GM18861 (cell line): ENCODE data around the gene ARHGEF40.

Experiments used
- ATAC-seq: cut with Tn5 transposase; IDR thresholded peaks from one replicate; pipeline ENCODE4 v1.9.1; 2021; ENCODE audit not compliant: unreplicated experiment

Gene ARHGEF40

DNA sequence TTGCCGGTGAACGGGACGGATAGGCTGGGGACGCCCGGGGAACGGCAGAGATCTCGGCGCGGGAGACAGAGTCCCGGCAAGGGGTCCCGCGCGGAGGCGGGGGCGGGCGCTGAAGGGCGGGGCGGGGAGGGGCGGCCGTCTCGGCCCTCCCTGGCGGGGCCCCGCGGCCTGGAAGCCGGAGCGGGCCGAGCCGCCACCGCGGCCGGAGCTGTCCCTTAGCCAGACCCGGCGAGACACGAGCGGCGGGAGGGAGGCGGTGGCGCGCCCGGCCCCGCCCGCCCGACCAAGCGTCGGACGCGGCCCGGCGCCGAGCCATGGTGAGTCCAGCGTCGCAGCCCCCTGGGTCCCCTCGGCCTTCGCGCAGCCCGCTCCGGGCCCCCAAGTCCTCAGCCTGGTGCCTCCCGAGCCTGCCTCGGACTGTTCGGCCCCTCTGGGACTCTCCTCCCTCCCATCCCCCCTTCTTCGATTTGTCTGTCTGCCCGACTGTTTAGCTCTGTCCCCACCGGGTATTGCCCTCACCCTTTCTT lies at the start of gene ARHGEF40:
Gene ARHGEF40 (plus strand): TSS at position 222 of the 527 bp plus-strand sequence. CDS start 93 bp downstream, at position 315.
- no peak for ATAC-seq

DNA sequence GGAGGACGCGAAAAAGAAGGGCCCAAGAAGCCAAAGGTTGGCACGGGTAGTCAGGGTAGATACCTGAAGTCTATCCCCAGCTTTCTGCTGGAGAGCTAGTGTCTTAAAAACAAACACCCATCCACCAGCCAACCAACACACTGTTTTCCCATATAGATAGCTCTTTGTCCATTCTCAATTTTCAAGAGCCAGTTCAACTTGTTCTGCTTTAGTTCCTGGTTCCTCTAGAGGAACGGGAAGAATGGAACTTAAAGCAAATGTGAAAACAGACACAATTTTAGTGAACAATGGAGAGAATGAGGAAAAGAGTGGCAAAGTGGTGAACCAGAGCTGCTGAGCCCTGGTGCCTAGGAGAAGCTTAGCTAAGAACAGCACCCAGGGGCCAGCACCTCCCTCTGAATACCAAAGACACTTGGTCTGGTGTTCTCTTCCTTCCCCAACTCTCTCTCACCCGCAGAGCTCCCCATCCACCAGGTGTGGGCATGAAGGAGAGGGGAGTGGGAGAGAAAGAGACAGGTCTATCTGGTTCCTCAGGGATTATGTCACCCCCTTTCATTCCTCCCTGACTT lies 49.0 kb upstream of the ARHGEF40 start:
- ATAC-seq: no peak

DNA sequence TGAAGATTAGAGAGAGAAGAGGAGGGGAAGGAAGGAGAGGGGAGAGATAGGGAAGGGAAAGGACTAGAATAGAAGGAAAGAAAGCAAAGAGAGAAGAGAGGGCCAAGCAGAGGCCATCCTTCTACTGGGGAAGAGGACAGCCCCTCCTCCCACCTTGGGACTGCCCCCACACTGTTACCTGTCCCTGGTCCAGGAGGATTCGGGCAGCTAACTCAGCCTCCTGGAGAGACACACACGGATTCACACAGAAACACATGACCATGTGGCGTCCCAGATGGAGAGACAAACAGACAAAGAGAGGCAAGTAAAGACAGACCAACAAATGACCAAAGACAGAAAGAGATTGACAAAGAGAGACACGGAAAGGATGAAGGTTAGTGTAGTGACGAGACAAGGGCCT lies 47.4 kb upstream of the ARHGEF40 start:
- no peak for ATAC-seq

DNA sequence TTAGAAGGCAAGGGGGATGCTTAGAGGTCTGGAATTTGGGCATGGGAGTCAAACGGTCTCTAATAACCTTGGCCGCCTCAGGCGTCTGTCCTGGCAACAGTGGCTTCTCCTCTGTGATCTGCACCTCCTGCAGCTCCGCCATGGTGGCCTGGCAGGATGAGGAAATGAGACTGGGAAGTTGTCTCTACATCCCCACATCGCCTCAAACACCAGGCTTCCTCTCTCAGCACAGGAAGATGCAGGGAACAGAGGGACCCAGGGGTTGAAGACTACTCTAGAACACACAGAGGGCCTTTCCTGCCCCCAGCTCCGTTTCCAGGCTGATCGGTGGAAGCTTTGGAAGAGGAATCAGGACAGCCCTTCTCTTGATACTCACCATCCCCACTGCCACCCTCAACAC lies 46.9 kb upstream of the ARHGEF40 start:
- ATAC-seq: no peak

DNA sequence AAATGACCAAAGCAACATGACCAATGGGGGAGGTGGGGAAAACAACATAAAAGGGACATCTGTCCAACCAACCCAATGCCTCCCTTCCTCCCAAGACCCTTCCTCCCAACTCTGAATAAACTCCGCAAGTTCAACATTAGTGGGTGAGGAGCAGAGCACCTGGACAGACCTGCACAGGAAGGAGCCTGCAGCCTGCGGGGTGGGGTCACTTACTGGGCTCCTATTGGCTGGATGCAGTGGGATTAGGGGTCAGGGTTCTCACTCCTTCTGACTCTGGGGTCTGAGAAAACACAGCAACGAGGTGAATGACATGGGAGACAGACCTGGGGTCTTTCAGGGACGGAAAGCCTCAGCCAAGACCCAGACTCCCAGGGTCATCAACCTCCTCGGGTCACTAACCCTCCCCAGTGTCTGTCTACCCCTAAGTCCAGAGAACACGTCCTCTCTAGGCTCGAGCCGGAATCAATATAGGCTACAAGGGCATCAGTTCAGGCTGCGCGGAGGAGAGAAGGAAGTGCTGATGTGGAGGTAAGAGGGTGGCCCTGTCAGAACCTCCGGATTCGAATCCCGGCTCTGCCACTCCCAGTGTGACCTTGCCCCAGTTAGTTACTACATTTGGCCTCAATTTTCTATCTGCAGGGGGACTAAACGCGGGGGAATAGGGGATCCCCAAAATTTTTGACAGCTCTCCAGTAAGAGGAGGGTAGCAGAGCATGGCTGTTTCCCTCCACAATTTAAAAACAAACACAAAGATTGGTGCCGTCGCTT lies 46.1 kb upstream of the ARHGEF40 start:
- no peak for ATAC-seq

DNA sequence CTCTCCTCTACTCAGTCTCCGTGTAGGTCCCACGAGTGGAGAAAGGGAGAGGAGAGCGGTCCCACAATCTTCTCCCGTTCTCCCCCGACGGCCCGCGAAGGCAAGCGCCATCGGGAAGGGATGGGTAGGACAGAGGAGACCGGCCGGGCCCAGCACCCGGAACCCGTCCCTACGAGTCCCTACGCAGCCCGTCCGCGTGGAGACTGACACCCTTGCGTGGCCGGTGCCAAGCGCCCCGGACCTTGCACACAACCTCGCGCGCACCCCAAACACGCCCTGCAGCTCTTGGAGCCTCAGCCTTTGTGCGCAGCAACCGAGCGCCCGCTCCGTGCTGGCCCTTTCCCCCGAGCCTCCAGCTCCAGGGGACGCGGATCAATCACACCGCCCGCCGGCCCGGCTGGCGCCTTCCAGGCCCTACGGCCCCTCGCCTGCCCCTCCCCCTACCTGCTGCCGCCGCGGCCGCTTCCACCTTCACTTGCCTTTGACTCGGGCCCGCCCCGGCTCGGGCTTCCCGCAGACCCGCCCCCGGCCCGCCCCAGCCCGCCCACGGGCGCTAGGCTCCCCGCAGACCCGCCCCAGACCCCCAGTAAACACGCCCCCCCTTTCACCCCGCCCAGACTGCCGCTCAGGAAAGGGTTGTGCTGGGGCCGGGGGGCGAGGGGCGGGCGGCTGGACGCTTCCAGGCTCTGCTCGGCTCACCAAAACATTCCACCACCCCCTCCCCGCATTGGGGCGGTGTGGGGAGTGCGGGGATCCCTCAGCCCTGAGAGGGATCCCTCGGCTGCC lies 45.3 kb upstream of the ARHGEF40 start, which contains the start of gene NDRG2:
Gene NDRG2 (minus strand): TSS at position 477 of the 786 bp plus-strand sequence. CDS start 1,746 bp downstream, outside the sequence.
- no peak for ATAC-seq

DNA sequence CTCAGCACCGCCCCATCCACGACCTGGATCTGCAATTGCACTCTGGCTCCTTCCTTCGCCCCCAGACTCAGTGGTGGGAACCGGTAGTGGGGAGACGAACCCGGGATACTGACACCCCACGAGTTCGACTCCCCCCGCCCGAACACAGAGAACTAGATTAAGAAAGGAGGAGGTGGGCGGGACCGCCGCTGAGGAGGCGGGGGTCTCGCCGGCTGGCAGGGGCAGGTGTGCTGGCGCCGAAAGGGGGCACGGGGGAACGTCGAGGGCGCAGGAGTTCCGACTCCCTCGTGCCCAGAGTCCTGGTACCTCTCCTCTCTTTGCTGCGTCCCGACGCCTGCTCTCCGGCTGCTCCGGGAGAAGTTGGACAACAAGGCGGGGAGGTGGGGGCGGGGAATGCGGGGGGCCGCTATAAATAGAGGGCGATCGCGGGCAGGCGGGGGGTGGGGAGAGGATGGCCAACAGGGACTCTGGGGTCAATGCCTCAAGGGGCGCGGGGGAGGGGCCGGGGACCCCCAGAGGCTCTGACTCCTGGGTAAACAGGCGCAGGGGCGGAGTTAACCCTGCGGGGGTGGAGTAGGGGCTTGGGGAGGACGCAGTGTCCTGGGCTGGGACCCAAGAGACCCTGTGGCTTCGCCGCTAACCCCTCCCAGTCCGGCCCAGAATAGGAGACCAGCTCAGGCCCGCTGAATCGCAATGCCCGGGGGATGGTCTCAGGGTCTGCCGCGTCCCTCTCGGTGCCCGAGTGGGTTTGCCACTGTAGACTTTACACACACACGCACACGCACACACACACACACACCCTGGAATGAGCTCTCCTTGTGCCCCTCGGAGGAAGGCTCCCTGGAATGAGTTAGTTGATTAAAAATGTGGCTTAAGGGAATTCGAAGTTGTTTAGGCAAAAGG lies 44.5 kb upstream of the ARHGEF40 start:
- ATAC-seq: no peak

DNA sequence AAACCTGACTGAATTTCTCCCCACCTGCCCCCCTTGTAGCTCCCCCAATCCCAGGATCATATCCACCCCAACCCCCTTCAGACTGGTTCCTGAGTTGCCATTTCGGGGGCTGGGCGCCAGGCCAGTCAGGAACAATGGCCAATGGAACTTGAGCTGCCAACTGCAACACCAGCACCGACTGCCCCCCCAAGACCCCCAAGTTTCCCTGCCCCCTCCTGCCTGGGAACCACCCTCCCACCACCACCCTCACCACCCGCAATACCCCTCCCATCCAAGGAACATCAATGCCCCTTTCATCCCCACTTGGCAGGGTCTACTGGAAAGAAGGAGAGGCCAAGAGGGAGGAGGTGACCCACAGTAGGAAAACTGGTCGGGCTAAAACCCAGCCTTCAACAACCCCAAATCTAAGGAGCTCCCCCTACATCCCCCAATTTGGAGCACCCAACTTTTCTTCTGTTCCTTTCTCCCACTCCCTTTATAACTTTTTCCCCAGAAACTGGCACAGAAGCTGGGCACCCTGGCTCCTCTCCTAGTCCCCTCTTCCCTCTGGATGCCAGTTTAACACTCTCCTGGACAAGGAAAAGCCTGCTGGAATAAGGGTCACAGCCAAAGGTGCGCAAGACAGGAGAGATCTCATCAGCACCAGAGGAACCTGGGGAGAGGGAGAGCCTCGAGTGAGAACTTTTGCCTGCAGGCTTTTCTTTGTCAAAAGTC lies 43.7 kb upstream of the ARHGEF40 start:
- ATAC-seq: no peak

DNA sequence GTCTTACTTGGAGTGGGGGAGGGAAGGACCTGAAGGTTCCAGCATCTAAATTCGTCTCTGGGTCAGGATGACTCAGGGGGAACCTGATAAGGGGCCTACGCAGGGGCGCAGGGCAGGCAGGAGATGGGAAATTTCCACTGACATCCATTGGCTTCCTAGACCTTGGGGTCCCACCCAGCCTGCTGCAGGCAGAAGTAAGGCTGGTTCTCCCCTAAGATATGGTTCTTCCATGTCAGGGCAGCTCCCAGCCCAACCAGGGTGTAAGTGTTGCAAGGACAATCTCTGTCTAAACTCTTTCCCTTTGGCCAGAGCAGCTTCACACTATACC lies 43.2 kb upstream of the ARHGEF40 start:
- no peak for ATAC-seq

DNA sequence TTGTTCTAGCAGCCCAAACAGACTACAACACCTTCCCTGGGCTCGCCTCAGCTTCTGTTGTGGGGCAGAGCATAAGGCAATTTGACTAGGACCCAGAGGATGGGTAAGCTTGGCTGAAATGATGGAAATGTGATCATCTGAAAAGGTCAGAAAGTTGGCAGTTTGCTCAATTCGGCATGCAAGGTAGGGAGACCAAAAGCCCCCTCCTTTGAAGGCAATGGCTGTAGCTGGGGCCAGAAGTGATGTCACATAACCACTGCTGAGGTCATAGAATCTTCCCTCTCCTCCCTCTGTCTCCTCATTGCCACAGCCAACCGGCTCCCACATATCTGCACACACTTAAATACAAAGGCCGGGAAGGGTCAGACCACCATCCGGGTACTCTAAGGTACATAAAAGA lies 40.2 kb upstream of the ARHGEF40 start, which contains the start of gene TPPP2:
Gene TPPP2 (plus strand): TSS at position 301 of the 400 bp plus-strand sequence. CDS start 365 bp downstream, outside the sequence.
- no peak for ATAC-seq

DNA sequence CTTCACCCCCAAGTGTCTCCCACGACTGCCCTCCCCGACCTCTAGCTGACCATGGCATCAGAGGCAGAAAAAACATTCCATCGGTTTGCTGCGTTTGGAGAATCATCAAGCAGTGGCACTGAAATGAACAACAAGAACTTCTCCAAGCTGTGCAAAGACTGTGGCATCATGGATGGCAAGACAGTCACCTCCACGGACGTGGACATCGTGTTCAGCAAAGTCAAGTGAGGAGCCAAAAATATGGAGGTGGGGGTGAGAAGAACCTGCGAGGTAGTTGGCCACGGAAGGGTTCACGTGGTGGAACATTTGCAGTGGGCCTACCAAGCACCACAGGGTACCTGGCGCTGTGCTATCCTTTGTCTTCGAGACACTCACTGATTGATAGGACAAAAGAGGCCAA lies 39.6 kb upstream of the ARHGEF40 start:
- no peak for ATAC-seq

DNA sequence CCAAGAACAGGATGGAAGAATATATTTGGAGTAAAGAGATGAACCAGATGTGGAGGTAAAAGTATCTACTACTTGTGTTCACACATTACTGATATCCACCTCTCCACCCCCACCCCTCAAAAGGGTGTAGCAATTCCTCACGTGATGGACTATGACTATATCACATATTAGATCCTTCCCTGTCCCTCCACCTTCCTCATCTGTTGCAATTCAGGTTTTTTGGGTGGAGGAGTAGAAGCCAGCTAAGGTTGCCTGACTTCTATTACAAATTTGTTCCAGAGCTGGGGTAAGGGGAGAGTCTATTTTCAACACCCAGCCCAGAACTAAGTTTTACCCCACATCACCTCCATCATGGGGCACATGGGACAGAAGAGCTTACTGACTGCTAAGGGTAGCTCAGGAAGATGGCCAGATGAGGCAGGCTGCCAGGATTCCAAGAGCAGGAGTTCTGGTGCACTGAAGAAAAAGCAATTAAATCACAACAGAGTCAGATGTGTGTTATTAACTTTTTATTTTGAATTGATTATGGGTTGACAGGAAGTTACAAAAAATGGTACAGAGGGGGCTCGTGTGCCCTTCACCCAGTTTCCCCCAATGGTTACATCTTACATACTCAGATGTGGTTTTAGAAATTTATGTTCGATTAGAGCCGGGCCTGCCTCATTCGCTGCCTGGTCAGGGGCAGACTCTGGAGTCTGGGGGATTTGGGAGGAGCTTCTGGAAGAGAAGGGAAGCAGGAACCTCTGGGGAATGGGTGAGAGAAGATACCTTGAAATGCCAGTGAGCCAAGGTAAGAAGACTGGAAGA lies 37.6 kb upstream of the ARHGEF40 start:
- no peak for ATAC-seq

DNA sequence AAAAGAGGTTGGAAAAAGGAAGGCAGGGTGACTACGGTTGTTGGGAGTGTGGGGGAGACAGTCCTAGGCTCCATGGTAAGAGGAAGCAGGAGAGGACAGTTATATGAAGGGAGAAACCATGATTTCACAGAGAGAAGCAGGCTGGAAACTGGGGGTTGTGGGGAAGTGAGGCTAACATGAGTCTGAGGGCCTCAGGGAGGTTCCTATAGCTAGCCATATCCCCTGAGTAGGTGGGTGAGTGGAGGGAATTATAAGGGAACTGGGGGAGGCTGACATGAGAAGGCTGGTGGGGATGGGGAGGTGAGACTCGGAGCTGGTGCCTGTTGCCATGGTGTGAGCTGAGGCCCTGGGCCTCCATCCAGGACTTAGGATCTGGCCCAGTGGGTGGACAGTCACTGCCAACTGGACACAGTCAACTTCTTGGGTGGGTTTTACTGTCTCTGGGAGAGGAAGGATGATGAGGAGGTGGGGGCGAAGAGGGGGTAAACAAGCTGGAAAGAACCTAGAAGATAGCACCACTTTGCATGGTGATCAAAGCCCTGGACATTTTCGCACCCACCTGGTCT lies 36.9 kb upstream of the ARHGEF40 start:
- no peak for ATAC-seq

DNA sequence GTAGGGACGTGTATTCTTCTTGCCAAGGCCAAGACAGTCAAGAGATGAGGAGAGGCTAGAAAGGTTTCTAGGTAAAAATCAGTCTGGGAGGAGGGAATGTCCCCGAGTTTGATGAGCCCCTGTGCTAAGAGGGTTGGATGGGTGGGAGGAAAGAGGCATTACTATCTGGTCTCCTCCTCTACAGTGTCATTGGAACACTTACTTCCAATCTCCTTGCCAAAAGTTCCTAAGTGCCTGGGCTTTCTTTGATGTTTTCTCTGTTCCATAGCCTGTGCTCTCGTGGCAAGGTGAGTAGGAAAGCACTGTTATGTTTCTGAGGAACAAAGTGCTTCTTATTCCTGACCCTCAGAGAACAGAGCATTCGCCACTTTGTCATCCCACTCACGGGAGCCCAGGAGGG lies 35.4 kb upstream of the ARHGEF40 start, which contains the start of gene RNASE13:
Gene RNASE13 (minus strand): TSS at position 101 of the 400 bp plus-strand sequence. CDS start 519 bp downstream, outside the sequence.
- no peak for ATAC-seq

DNA sequence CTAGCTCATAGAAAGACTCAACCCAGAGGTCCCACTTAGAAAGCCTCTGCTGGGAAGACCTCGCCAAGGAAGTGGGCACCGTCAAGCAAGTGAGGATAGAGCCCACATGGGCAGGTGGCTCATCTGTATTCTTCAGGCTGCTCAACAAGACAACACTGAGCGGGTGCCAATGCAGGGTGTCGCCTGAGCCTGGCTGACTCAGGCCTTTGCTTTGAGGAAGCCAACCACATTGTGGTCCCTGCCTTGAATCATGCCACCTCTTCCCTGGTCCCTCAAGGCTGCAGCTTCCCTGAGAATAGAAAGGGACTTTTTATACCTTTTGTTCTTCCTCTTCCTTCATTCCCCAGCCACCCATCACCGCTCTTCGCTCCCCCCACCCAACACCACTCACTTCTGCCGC lies 33.4 kb upstream of the ARHGEF40 start:
- no peak for ATAC-seq

DNA sequence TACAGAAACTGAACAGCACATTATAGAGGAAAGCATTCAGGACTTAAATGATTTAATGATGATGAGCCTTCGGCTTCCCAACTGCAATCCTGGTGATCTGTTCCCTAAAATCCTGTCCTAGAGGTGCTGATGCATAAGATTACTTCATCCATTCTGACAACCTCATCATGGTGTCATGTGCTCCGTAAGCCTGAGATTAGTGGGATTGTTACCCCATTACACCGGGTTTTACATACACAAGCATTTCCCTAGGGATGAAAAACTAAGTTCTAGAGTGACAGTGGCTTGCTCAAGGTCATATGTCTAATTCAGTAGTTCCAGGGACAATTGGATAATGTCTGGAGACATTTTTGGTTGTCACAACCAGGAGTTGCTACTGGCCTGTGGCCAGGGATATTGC lies 32.9 kb upstream of the ARHGEF40 start:
- no peak for ATAC-seq

DNA sequence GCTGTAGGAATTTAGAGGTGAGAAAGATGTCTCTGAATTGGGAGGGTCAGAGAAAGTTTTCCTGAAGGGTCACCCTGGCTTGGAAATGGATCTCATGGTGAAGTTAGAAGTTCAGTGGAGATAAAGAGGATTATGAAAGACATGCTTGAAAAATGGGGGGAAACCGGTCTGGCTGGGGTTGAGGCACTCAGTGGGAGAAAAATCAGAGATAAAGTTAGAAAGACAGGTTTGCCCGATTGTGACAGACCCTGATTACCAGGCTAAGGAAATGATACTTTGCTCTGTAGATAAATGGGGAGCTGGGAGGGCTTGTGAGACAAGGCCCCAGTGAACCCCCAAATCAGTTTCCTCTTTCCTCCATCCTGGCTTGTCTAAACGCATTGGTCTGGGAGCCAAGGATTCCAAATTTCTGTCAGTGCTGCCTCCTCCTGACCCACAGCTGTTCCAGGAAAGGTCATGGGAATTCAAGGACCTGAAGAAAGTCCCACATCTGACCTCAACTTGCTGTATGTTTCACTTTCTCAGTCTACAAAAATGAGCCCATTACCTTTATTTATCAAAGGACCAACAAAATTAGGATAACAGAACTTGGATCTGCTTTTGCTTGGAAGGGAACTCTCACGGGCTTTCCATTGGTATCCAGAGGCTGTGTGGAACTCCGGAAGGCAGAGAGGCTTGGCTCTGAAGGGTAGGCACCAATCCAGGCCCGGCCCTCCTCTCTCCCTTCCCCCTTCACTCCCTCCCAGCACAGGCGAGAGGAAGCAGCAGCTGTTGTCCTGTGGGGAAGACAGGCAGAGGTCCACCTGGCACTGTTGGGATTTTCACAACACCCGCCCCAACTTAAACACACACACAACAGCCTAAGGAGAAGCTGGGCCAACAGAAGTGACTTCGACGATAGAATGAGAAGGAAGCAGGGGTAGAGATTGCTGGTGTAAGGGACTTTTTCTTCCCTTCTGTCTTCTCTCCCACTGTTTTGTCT lies 31.4 kb upstream of the ARHGEF40 start:
- no peak for ATAC-seq
